Lower leg skin (tissue), 3 donors: Measurements from ENCODE around the gene PYGB.

Experiments
- POLR2A ChIP-seq, 2 donors: fragments of 450-650 bp; IDR thresholded peaks; one replicate each; pipeline ENCODE4 v1.6.1; 2016 to 2017; ENCODE audit warnings: antibody characterized with exemption in 2 of 2, mild to moderate bottlenecking in 1 of 2, moderate library complexity in 1 of 2
- TF ChIP-seq, protein P1 (sequence below), 3 donors: fragments of 450-650 bp; IDR thresholded peaks; one replicate each; pipeline ENCODE4 v1.5.1; 2016; ENCODE audit warnings: antibody characterized with exemption in 3 of 3, mild to moderate bottlenecking in 3 of 3, moderate library complexity in 2 of 3

DNA sequence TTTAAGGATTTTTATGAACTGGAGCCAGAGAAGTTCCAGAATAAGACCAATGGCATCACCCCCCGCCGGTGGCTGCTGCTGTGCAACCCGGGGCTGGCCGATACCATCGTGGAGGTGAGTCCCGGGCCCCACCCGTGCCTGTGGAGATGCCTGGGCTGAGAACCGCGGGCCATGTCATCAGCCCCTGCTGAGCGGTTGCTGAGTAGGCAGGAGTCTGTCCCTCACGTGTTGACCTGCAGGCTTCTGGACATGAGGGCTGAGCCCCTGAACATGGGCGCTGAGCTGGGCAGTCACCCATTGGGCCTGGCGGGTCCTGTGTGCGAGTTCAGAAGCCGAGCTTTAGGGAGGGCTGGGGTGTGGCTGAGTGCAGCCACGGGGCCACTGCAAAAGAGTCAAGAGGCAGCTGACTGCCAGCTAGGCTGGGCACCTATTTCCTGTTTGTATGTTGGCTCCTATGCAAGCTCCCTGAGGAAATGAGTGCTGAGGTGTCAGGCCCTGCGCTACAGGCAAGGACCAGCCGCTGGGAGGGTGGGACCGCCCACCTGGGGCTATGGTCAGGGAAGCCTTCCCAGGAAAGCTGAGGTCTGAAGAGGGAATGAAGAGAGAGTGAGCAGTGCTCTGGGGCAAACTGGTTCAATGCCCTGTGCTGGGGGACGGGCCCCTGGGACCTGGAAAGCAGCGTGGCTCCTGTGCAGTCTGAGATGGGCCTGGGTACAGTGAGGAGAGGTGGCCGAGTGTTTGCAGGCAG is 34.3 kb downstream of the PYGB start:
- TF ChIP-seq, protein P1, sequence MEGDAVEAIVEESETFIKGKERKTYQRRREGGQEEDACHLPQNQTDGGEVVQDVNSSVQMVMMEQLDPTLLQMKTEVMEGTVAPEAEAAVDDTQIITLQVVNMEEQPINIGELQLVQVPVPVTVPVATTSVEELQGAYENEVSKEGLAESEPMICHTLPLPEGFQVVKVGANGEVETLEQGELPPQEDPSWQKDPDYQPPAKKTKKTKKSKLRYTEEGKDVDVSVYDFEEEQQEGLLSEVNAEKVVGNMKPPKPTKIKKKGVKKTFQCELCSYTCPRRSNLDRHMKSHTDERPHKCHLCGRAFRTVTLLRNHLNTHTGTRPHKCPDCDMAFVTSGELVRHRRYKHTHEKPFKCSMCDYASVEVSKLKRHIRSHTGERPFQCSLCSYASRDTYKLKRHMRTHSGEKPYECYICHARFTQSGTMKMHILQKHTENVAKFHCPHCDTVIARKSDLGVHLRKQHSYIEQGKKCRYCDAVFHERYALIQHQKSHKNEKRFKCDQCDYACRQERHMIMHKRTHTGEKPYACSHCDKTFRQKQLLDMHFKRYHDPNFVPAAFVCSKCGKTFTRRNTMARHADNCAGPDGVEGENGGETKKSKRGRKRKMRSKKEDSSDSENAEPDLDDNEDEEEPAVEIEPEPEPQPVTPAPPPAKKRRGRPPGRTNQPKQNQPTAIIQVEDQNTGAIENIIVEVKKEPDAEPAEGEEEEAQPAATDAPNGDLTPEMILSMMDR (IDR thresholded peaks at IDR 0.05), result no peak
- TF ChIP-seq POLR2A (IDR thresholded peaks at IDR 0.05), result no peak
